Measurements from ENCODE around the gene CABLES2.

DNA sequence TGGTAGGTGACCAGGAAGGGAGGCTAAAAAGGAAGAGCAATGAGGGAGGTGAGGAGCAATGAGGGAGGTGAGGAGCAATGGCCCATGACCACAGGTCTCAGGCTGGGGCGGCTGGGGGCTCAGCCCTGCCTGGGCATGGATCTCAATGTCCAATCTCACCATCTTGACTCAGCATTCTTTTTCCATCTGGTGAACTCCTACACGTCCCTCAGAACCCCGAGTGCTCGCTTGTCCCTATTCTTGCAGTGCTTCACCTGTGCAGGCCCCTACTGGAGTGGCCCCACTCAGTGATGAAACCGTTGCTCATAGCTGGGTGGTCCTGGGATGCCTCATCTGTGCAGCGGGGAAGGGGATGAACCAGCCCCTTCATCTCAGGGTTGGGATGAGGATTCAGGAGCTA lies 37.2 kb upstream of the CABLES2 start:
- TF ChIP-seq POLR2A (IDR thresholded peaks at IDR 0.05; ENCODE audit: low read depth) (no peak), EP300 (IDR thresholded peaks at IDR 0.05) (no peak), POLR2AphosphoS5 (IDR thresholded peaks at IDR 0.05) (no peak)
- TF ChIP-seq, protein P1, sequence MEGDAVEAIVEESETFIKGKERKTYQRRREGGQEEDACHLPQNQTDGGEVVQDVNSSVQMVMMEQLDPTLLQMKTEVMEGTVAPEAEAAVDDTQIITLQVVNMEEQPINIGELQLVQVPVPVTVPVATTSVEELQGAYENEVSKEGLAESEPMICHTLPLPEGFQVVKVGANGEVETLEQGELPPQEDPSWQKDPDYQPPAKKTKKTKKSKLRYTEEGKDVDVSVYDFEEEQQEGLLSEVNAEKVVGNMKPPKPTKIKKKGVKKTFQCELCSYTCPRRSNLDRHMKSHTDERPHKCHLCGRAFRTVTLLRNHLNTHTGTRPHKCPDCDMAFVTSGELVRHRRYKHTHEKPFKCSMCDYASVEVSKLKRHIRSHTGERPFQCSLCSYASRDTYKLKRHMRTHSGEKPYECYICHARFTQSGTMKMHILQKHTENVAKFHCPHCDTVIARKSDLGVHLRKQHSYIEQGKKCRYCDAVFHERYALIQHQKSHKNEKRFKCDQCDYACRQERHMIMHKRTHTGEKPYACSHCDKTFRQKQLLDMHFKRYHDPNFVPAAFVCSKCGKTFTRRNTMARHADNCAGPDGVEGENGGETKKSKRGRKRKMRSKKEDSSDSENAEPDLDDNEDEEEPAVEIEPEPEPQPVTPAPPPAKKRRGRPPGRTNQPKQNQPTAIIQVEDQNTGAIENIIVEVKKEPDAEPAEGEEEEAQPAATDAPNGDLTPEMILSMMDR (IDR thresholded peaks at IDR 0.05): no peak
